DND-41 (cell line): ENCODE results near the gene KRTAP12-1.

Experiments
- ATAC-seq: fragments of 200-7000 bp; cut with Tn5 transposase; 3 replicates; pipeline ENCODE4 v1.9.1; 2021; ENCODE audit warnings: low read depth; ENCODE audit not compliant: insufficient read depth
- DNase-seq: peaks from one replicate; pipeline ENCODE4 v3.0.0-alpha.2; 2020
- H2AFZ ChIP-seq: 2 replicates; pipeline ENCODE4 v1.6.0; 2012; ENCODE audit warnings: low read depth, low read length
- H3K27ac ChIP-seq: 2 replicates; pipeline ENCODE4 v1.5.1; 2012; ENCODE audit warnings: low read length, inconsistent platforms
- H3K27me3 ChIP-seq: fragments of 200-600 bp; sonication (generic); 2 replicates; pipeline ENCODE4 v1.6.0; 2012; ENCODE audit warnings: low read length, mild to moderate bottlenecking, inconsistent platforms; ENCODE audit not compliant: insufficient read depth, poor library complexity
- H3K36me3 ChIP-seq: 2 replicates; pipeline ENCODE4 v1.5.1; 2012; ENCODE audit warnings: low read length, inconsistent platforms; ENCODE audit not compliant: insufficient read depth
- H3K4me1 ChIP-seq: 2 replicates; pipeline ENCODE4 v1.5.1; 2012; ENCODE audit warnings: mild to moderate bottlenecking, low read length; ENCODE audit not compliant: insufficient read depth
- H3K4me2 ChIP-seq: 2 replicates; pipeline ENCODE4 v1.6.0; 2012; ENCODE audit warnings: mild to moderate bottlenecking, moderate library complexity, low read length, inconsistent platforms; ENCODE audit not compliant: insufficient read depth
- H3K4me3 ChIP-seq, 2 experiments: fragments of 200-600 bp in 1 of 2; shearing (Covaris generic) in 1 of 2; 2 replicates each; pipeline ENCODE4 v1.5.1; 2012 to 2016; ENCODE audit warnings: inconsistent platforms in 2 of 2, low read length in 2 of 2, mild to moderate bottlenecking in 2 of 2, low read depth in 1 of 2, moderate library complexity in 1 of 2
- H3K79me2 ChIP-seq: 2 replicates; pipeline ENCODE4 v1.6.0; 2012; ENCODE audit warnings: low read length, inconsistent platforms; ENCODE audit not compliant: insufficient read depth
- H3K9ac ChIP-seq: 2 replicates; pipeline ENCODE4 v1.6.0; 2012; ENCODE audit warnings: low read depth, mild to moderate bottlenecking, inconsistent platforms, low read length, moderate library complexity
- H3K9me3 ChIP-seq: 2 replicates; pipeline ENCODE4 v1.5.1; 2012; ENCODE audit warnings: low read length, moderate library complexity, mild to moderate bottlenecking, inconsistent platforms; ENCODE audit not compliant: insufficient read depth, severe bottlenecking
- H4K20me1 ChIP-seq: 2 replicates; pipeline ENCODE4 v1.6.0; 2012; ENCODE audit warnings: low read length; ENCODE audit not compliant: insufficient read depth
- CTCF ChIP-seq: IDR thresholded peaks from 2 replicates; pipeline ENCODE4 v1.5.1; 2012; ENCODE audit warnings: borderline replicate concordance, low read length, moderate library complexity, mild to moderate bottlenecking; ENCODE audit not compliant: poor library complexity, severe bottlenecking; ENCODE audit errors: extremely low read depth
- EZH2 ChIP-seq: IDR thresholded peaks from 3 replicates; pipeline ENCODE4 v1.6.1; 2012; ENCODE audit warnings: borderline replicate concordance, low read depth, mild to moderate bottlenecking, moderate library complexity, low read length, inconsistent platforms; ENCODE audit not compliant: severe bottlenecking

The KRTAP12-1 gene

DNA sequence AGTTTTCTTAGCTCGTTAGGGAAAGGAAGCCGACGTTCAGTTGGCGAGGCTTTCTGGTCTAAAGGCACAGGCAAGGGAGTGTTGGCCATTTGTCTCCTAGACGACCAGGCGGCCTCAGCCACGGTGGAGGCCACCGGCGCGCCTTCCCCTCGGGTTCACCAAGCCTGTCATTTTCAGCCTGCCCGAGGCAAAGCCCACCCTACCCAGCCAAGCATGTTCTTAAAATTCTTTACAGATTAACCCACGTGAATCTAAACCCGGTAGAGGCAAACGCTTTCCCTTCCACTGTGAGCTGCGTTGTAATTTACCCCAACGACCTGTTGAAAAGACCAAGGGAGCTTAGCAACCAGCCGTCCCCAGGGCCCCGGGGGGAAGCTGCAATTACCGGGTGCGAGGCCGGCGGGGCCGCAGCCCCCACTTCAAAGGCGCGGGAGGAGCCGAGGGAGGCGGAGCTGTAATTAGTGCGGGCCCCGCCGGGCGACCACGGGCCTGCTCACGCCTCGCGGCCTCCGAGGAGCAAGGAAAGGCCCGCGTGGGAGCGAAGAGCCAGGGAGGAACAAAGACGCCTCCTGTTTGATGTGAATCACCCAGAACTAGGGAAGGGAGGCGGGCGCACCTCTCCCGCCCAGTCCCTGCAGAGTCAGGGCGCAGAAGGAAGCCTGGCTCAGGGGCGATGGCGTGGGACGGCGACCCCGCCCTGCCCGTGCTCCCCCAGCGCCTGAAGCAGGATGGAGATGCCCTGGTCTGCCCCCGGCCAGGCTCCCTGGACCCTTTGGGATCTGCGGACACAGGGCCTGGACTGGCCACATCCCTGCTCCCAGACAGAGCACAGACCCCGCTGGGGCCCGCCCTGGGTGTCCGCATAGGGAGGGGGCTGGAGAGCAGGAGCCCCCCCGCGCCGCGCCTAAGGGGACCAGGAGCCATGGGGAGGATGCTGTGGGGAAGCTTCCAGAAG is 41.5 kb upstream of the KRTAP12-1 start:
- DNase-seq = no peak
- no peak for ATAC-seq
- H3K4me2 ChIP-seq = no peak overlapping the region
- no peaks in the 10 kb centered on the region for H3K4me1 ChIP-seq
- H3K36me3 ChIP-seq = no peaks in the 10 kb centered on the region
- H4K20me1 ChIP-seq = no peaks in the 10 kb centered on the region
- TF ChIP-seq CTCF (no peak), EZH2 (no peak)
- no peak overlapping the region for H2AFZ ChIP-seq
- no peak overlapping the region for H3K27ac ChIP-seq
- no peaks in the 10 kb centered on the region for H3K9me3 ChIP-seq
- no peak overlapping the region for H3K4me3 ChIP-seq
- H3K9ac ChIP-seq = no peak overlapping the region
- no peaks in the 10 kb centered on the region for H3K79me2 ChIP-seq
- peaks cover under 1% of the 10 kb centered on the region for H3K27me3 ChIP-seq

- ATAC-seq = no peak
- Histone ChIP-seq H3K27ac (no peak overlapping the region), H3K4me2 (no peak overlapping the region), H3K27me3 (peaks cover 8% of the 10 kb centered on the region), H3K36me3 (no peaks in the 10 kb centered on the region), H3K9ac (no peak overlapping the region), H3K9me3 (no peaks in the 10 kb centered on the region), H3K4me3 (no peak overlapping the region), H2AFZ (no peak overlapping the region), H3K79me2 (no peaks in the 10 kb centered on the region), H3K4me1 (no peaks in the 10 kb centered on the region), H4K20me1 (no peaks in the 10 kb centered on the region)
- no peak for DNase-seq
- TF ChIP-seq EZH2 (no peak), CTCF (no peak)
These were observed 40.8 kb upstream of the KRTAP12-1 start for GRCh38 chr21:44722731-44723130.

DNA sequence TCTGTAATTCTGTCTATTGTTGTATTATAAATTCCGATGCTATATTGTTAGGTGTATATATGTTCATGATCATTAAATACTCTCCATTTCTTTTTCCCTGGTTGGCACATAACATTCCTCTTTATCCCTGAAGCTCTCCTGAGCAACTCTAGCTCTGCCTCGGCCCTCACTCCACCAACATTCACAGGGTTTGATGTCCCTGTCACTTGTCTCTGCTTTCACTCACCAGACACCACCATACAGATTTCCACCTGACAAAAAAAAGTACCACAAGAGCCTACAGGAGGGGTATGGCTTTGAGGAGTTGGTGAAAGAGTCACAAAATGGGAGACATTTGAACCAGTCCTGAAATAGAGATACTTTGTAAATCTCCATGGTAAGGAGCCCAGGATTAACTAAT is 38.2 kb upstream of the KRTAP12-1 start:
- Histone ChIP-seq H3K4me3 (no peak overlapping the region), H3K27ac (no peak overlapping the region), H2AFZ (no peak overlapping the region), H3K9me3 (no peaks in the 10 kb centered on the region), H3K9ac (no peak overlapping the region), H3K36me3 (no peaks in the 10 kb centered on the region), H3K4me2 (no peak overlapping the region), H3K79me2 (no peaks in the 10 kb centered on the region), H4K20me1 (no peaks in the 10 kb centered on the region), H3K27me3 (peaks cover 9% of the 10 kb centered on the region), H3K4me1 (no peaks in the 10 kb centered on the region)
- DNase-seq (no peak), ATAC-seq (no peak)
- TF ChIP-seq EZH2 (no peak), CTCF (no peak)
